Heart right ventricle (tissue), 16 donors: ENCODE data around the gene PDE11A. TPM values are rescaled to one million over a fixed set of nuclear protein-coding genes. Genes with fewer than 3 reads are reported as not detected.

ENCODE experiments used
- ATAC-seq, 8 donors: fragments of 200-7000 bp; cut with Tn5 transposase; one replicate each; pipeline ENCODE4 v1.9.1; 2020; ENCODE audit warnings: mild to moderate bottlenecking in 8 of 8, moderate library complexity in 8 of 8, moderate number of reproducible peaks in 1 of 8
- DNase-seq, 2 donors: peaks; one replicate each; pipeline ENCODE4 v3.0.0-alpha.2; 2020
- H3K27ac ChIP-seq, 10 donors: fragments of 200-600 bp; sonication (generic) in 2 of 10; one replicate each; pipeline versions ENCODE4 v1.5.0 to v1.8.0; 2020 to 2022; ENCODE audit warnings: mild to moderate bottlenecking in 3 of 10
- H3K27me3 ChIP-seq, 7 donors: fragments of 200-600 bp; one replicate each; pipeline ENCODE4 v1.8.0; 2021 to 2022; ENCODE audit warnings: mild to moderate bottlenecking in 2 of 7
- H3K36me3 ChIP-seq, 9 donors: fragments of 200-600 bp; sonication (generic) in 1 of 9; one replicate each; pipeline versions ENCODE4 v1.5.0 to v1.8.0; 2020 to 2022; ENCODE audit warnings: mild to moderate bottlenecking in 2 of 9
- H3K4me1 ChIP-seq, 9 donors: fragments of 200-600 bp; sonication (generic) in 1 of 9; one replicate each; pipeline versions ENCODE4 v1.5.0 to v1.8.0; 2020 to 2022; ENCODE audit warnings: mild to moderate bottlenecking in 4 of 9
- H3K4me3 ChIP-seq, 10 donors: fragments of 200-600 bp; sonication (generic) in 2 of 10; one replicate each; pipeline versions ENCODE4 v1.5.0 to v1.8.0; 2020 to 2022; ENCODE audit warnings: mild to moderate bottlenecking in 7 of 10, moderate library complexity in 2 of 10
- H3K9me3 ChIP-seq, 11 donors: fragments of 200-600 bp in 10 of 11; sonication (generic) in 2 of 11; one replicate each; pipeline versions ENCODE4 v1.5.0 to v1.8.0; 2013 to 2022; ENCODE audit warnings: mild to moderate bottlenecking in 2 of 11, control low read depth in 1 of 11, moderate library complexity in 1 of 11
- CTCF ChIP-seq, 9 donors: fragments of 200-600 bp; sonication (generic) in 2 of 9; IDR thresholded peaks; one replicate each; pipeline versions ENCODE4 v1.5.0 to v1.8.0; 2021 to 2022; ENCODE audit warnings: antibody characterized with exemption in 9 of 9, mild to moderate bottlenecking in 5 of 9, moderate library complexity in 1 of 9
- WGBS, 2 donors: extraction: QIAGEN DNeasy Blood & Tissue Kit; methylation state at CpG; one replicate each; pipeline ENCODE4 v1.1.7; 2013; ENCODE audit warnings: inconsistent platforms in 1 of 2; 5-methylcytosine and 5-hydroxymethylcytosine counted together
- intact Hi-C, 10 donors: fragments of 100-400 bp; cut with DNase I; formaldehyde crosslinking; loops; one replicate each; pipeline versions ENCODE4 v1.11.1 to v1.14.2; 2022
- polyA plus RNA-seq, 2 donors: library from polyadenylated mRNA; stranded (reverse); fragments of 200-250 nt; gene quantifications; one replicate each; pipeline ENCODE4 v1.2.3, GENCODE V29; 2013
- total RNA-seq, 10 donors: library from RNA; stranded (reverse); fragmentation: NEBNext Ultra II Directional in 3 of 10; extraction: Animal tissue kit (Norgen Biotek cat#: 25700) in 3 of 10; gene quantifications; one replicate each; pipeline versions ENCODE4 v1.2.1 to v1.2.4, GENCODE V29; 2021 to 2023
- donor health status: Arrhythmogenic right ventricular cardiomyopathy.
- donor health status: ischemic (EF 13 %, LVEDD 7.1; RV severe dilation, severe dysfunction).
- donor health status: healthy with polysubstance abuse.
- donor health status: DM: no; HTN: yes; CAD: no.
- donor health status: DM: no; HTN: no; CAD: no.
- donor health status: ischemic (EF 25% LVEDD 6.9; RV normal size, moderate dysfunction).
- donor health status: ischemic (EF 25% LVEDD 5.7; RV mildly dilated, moderate dysfunction).
- donor health status: healthy.
- donor health status: DM: yes; HTN: yes; CAD: no.
- donor health status: Ischemic cardiomyopathy.
- donor health status: ischemic (EF 35%, LVEDD 5.7; RV mildly dilated, moderate dysfunction).
- donor health status: nonischemic (EF 11% LVEDD 7.7; RV severe dilation, severe dysfunction).
- donor health status: DM: yes; HTN: yes; CAD: no.
- donor health status: PGD.
- donor health status: ischemic (EF 29% LVEDD 5.4; RV normal size, mild dysfunction).
- donor health status: nonischemic (EF 23%, LVEDD 6.1; RV moderate dilation, normal function).

PDE11A gene
- total and polyA plus RNA-seq, 12 donors, result 0.12 to 6.4 (median 1.1) TPM

DNA sequence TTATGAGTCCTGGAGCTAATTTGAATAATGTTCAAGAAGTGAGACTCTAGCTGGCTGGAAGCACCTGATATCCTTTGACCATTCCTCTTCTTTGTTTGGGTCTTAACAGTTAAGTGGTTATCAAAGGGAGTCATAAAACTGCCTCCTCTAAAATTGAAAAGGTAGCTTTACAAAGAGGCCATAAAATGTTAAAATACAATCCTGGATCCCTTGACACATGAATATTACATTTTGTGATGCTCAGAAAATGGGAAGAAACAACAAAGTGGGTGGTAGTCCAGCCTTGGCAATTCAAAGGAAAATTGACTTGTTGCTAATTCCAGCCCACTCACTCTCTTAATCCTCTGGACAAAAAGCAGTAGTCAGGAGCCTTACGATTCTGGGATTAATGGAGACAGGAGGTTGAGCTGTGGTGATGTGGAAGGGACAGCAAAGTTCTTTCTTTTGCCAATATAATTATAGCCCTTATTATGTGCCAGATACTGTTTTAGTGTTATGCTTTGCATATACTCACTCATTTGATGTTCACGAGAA, 339.2 kb downstream of the PDE11A start:
- ATAC-seq, result no peak
- no peak for TF ChIP-seq CTCF (IDR thresholded peaks at IDR 0.05)
- H3K36me3 ChIP-seq, result no peaks in the 10 kb centered on the region
- H3K27ac ChIP-seq, result no peak overlapping the region
- WGBS, 2 donors, result 78 to 86% methylated on average over 2 of the region's 2 CpGs
- H3K9me3 ChIP-seq, result no peaks in the 10 kb centered on the region
- no peaks in the 10 kb centered on the region for H3K4me1 ChIP-seq
- peaks cover 0 to 8% (median 0%) of the 10 kb centered on the region in 7 donors for H3K27me3 ChIP-seq
- no peak for DNase-seq
- intact Hi-C loops, result no loop called here
- H3K4me3 ChIP-seq, result no peak overlapping the region

DNA sequence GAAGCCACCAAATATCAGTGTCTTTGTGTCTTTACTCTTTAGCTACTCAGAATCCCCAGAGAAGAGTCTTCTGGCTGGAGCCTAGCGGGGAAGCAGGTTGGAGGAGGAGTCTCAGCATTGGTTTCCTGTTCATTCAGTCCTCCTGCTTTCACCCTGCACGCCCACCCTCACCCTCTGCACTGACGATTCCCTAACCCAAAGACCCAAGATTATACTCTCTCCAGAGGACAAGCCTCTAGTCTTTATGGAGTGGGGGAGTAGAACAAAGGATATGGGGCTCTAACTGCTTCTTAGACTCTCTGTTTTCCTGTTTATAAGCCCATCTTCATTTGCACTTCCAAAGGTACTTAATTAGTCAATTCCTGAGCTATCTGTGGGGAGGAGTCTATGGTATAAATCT, 341.2 kb downstream of the PDE11A start:
- intact Hi-C loops, result no loop called here

GRCh38 chr2:177730792-177731191, 341.8 kb downstream of the PDE11A start:
- Histone ChIP-seq H3K4me3 (no peak overlapping the region), H3K27me3 (peaks cover 0 to 8% (median 0%) of the 10 kb centered on the region in 7 donors), H3K4me1 (no peaks in the 10 kb centered on the region), H3K9me3 (no peaks in the 10 kb centered on the region), H3K27ac (no peak overlapping the region), H3K36me3 (no peaks in the 10 kb centered on the region)
- 72 to 77% methylated on average over 2 of the region's 2 CpGs for WGBS, 2 donors
- no peak for TF ChIP-seq CTCF (IDR thresholded peaks at IDR 0.05)
- intact Hi-C loops, result no loop called here
- no peak for DNase-seq
- no peak for ATAC-seq

More for the DNA sequence above, 341.2 kb downstream of the PDE11A start:
- ATAC-seq (no peak), DNase-seq (no peak)
- Histone ChIP-seq H3K4me3 (no peak overlapping the region), H3K9me3 (no peaks in the 10 kb centered on the region), H3K27me3 (peaks cover 0 to 8% (median 0%) of the 10 kb centered on the region in 7 donors), H3K36me3 (no peaks in the 10 kb centered on the region), H3K27ac (no peak overlapping the region), H3K4me1 (no peaks in the 10 kb centered on the region)
- WGBS, 2 donors, result 62 to 64% methylated on average over 3 of the region's 3 CpGs
- TF ChIP-seq CTCF (IDR thresholded peaks at IDR 0.05), result no peak

DNA sequence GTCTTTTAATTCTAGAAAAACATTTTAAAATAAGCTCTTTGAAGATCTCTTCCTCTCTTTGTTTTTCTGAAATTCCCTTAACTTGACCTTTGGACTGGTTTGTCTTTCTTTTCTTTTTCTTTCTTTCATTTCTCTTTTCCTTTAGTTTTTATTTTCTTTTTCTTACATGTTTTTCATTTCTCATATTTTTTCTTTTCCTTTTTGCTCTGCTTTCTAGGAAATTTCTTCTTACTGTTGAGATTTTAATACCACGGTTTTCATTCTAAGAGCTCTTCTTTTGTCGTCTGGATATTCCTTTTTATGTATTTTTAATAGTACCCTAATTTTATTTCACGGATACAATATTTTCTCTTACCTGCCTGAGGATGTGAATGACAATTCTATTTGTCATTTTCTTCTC, 342.2 kb downstream of the PDE11A start:
- H3K4me1 ChIP-seq, result no peaks in the 10 kb centered on the region
- intact Hi-C loops, result no loop called here
- TF ChIP-seq CTCF (IDR thresholded peaks at IDR 0.05), result no peak
- 90% methylated on average over 3 of the region's 3 CpGs for WGBS, 2 donors
- DNase-seq, result no peak
- H3K27me3 ChIP-seq, result peaks cover 0 to 8% (median 0%) of the 10 kb centered on the region in 7 donors
- H3K9me3 ChIP-seq, result no peaks in the 10 kb centered on the region
- no peak overlapping the region for H3K4me3 ChIP-seq
- ATAC-seq, result no peak
- H3K36me3 ChIP-seq, result no peaks in the 10 kb centered on the region
- no peak overlapping the region for H3K27ac ChIP-seq
